OCI-LY7 (cell line): ENCODE measurements around the gene LDLRAD4. TPM values are rescaled to one million over a fixed set of nuclear protein-coding genes. Genes with fewer than 3 reads are reported as not detected.
"Not testable (repeated sequence)": the region's sequence is repeated elsewhere in the genome, so short reads cannot be mapped to it uniquely, and the experiment has no call there.

Experiments used
- BruUV-seq: library from RNA; stranded (reverse); fragments of 400-500 nt; replicated peaks from 2 replicates; lab custom pipeline; 2021; lab: Mats Ljungman, UMichigan
- CTCF ChIA-PET: fragments of 300-600 bp; sonication (Branson Sonifier 250); formaldehyde crosslinking; loops from one replicate; lab custom pipeline; 2022; ENCODE audit warnings: antibody characterized with exemption; ENCODE audit not compliant: unreplicated experiment; lab: Charles Lee
- POLR2A ChIA-PET: fragments of 300-600 bp; sonication (Branson Sonifier 250); formaldehyde crosslinking; loops from one replicate; lab custom pipeline; 2022; ENCODE audit warnings: antibody characterized with exemption; lab: Charles Lee
- DNase-seq: peaks from one replicate; pipeline ENCODE4 v3.0.0-alpha.2; 2015; ENCODE audit warnings: low spot score
- H2AFZ ChIP-seq: fragments of 200-600 bp; sonication (generic), shearing (Covaris generic); 2 replicates; pipeline ENCODE4 v1.6.1; 2014; ENCODE audit warnings: mild to moderate bottlenecking, antibody characterized with exemption, low read length, moderate library complexity
- H3K27ac ChIP-seq: fragments of 200-600 bp; sonication (generic); 2 replicates; pipeline ENCODE4 v1.5.1; 2014; ENCODE audit warnings: mixed run types, low read depth, mild to moderate bottlenecking, moderate library complexity, low read length, inconsistent platforms; ENCODE audit not compliant: poor library complexity, severe bottlenecking
- H3K36me3 ChIP-seq: fragments of 200-600 bp; sonication (generic); 2 replicates; pipeline ENCODE4 v1.6.1; 2014; ENCODE audit warnings: mild to moderate bottlenecking, antibody characterized with exemption, low read length, moderate library complexity, mixed read lengths; ENCODE audit not compliant: insufficient read depth
- H3K4me1 ChIP-seq: fragments of 200-600 bp; sonication (generic); 2 replicates; pipeline ENCODE4 v1.5.1; 2014; ENCODE audit warnings: mild to moderate bottlenecking, low read length; ENCODE audit not compliant: insufficient read depth, poor library complexity, severe bottlenecking
- H3K4me2 ChIP-seq: fragments of 200-600 bp; sonication (generic); 2 replicates; pipeline ENCODE4 v1.6.1; 2014; ENCODE audit warnings: mild to moderate bottlenecking, low read length
- H3K4me3 ChIP-seq: fragments of 200-600 bp; sonication (generic); 2 replicates; pipeline ENCODE4 v1.5.1; 2014; ENCODE audit warnings: mild to moderate bottlenecking, low read depth, low read length; ENCODE audit not compliant: poor library complexity, severe bottlenecking
- H3K79me2 ChIP-seq: fragments of 200-600 bp; sonication (generic); 2 replicates; pipeline ENCODE4 v1.6.1; 2016; ENCODE audit warnings: low read depth, mild to moderate bottlenecking, low read length, moderate library complexity, mixed read lengths; ENCODE audit not compliant: insufficient read depth
- H3K9me2 ChIP-seq: fragments of 200-600 bp; sonication (generic); 2 replicates; pipeline ENCODE4 v1.6.1; 2016; ENCODE audit warnings: mild to moderate bottlenecking, low read length, mixed read lengths; ENCODE audit not compliant: insufficient read depth
- H3K9me3 ChIP-seq: fragments of 200-600 bp; sonication (generic); 2 replicates; pipeline ENCODE4 v1.6.1; 2014; ENCODE audit warnings: mild to moderate bottlenecking, mixed run types, low read length, mixed read lengths
- H4K20me1 ChIP-seq: fragments of 200-600 bp; sonication (generic); 2 replicates; pipeline ENCODE4 v1.6.1; 2014; ENCODE audit warnings: mild to moderate bottlenecking, antibody characterized with exemption, low read length, moderate library complexity, mixed read lengths; ENCODE audit not compliant: insufficient read depth
- EZH2phosphoT487 ChIP-seq: fragments of 200-600 bp; sonication (generic); IDR thresholded peaks from 2 replicates; pipeline ENCODE4 v1.6.1; 2018; ENCODE audit warnings: low read depth, borderline replicate concordance, mild to moderate bottlenecking, mixed run types, antibody characterized with exemption, low read length, moderate library complexity, mixed read lengths
- intact Hi-C: fragments of 100-400 bp; cut with micrococcal nuclease; formaldehyde crosslinking; loops from one replicate; pipeline ENCODE4 v1.10.0; 2022; ENCODE audit not compliant: unreplicated experiment
- total RNA-seq, 2 experiments: library from RNA; depleted of rRNA in 1 of 2; stranded (reverse); fragments of >200 nt in 1 of 2; shearing (Covaris generic) in 1 of 2; gene quantifications; 2 replicates each; pipeline ENCODE4 v1.2.3, GENCODE V29; 2014 to 2022
- TF ChIP-seq, protein P1 (sequence below): fragments of 200-600 bp; sonication (generic); conservative IDR thresholded peaks from 2 replicates; pipeline ENCODE4 v1.5.1; 2014; ENCODE audit warnings: mild to moderate bottlenecking, antibody characterized with exemption, low read length, moderate library complexity, mixed read lengths

The LDLRAD4 gene
- total RNA-seq, 2 experiments from 2014 or later, result 26.2 to 43.8 TPM

DNA sequence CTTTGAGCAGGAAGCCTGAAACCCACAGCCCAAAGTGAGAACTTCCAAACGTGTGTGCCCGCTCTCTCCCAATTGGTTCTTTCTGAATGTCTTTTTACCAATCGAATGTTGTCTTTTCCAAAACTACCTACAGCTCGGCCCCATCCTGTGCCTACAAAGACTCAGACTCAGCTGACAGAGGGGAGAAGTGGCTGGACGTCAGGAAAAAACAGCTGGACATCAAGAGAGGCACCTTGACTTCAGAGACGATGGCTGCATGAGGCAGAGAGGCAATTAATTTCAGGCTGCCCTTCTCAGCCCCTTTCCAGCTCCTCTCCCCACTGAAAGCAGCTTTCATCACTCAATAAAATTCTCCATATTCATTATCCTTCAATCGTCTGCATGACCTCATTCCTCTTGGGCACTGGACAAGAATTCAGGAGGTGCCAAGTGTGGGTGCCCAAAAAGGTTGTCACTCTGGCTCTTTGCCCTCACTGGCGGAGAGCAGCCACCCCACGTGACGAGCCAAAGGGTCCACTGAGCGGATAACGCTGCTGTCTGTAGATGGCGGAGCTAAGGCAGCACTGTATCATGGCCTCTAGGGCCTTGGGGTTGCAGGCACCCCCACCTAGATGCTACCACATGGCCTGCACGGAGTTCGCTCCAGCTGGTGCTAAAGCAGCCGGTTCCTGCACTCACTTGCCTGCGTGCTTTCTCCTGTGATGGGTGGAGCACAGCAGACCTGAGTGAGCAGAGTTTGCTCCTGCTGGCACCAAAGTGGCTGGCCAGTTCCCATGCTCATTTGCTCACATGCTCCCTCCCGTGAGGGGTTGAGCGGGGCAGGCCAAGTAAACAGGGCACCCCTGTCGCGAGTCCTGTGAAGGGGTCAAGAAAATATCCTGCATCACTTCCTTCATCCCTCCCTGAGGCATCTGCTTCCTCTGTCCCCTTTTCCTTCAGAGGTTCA lies 469.9 kb downstream of the LDLRAD4 start:
- peaks cover 55% of the 10 kb centered on the region; the same call in 1 of the 2 replicates for H3K79me2 ChIP-seq
- H4K20me1 ChIP-seq, result peaks cover 7% of the 10 kb centered on the region; the same call in 1 of the 2 replicates
- H3K9me2 ChIP-seq, result no peaks in the 10 kb centered on the region
- no TSS peak for BruUV-seq
- no peak for DNase-seq
- H2AFZ ChIP-seq, result no peak overlapping the region
- H3K27ac ChIP-seq, result no peak overlapping the region
- H3K4me2 ChIP-seq, result no peak overlapping the region
- ChIA-PET POLR2A (no interaction called here), CTCF (no interaction called here)
- no peaks in the 10 kb centered on the region for H3K9me3 ChIP-seq
- intact Hi-C loops, result no loop called here
- no peak overlapping the region for H3K4me3 ChIP-seq
- no peaks in the 10 kb centered on the region for H3K4me1 ChIP-seq
- TF ChIP-seq EZH2phosphoT487, result no peak
- TF ChIP-seq, protein P1, sequence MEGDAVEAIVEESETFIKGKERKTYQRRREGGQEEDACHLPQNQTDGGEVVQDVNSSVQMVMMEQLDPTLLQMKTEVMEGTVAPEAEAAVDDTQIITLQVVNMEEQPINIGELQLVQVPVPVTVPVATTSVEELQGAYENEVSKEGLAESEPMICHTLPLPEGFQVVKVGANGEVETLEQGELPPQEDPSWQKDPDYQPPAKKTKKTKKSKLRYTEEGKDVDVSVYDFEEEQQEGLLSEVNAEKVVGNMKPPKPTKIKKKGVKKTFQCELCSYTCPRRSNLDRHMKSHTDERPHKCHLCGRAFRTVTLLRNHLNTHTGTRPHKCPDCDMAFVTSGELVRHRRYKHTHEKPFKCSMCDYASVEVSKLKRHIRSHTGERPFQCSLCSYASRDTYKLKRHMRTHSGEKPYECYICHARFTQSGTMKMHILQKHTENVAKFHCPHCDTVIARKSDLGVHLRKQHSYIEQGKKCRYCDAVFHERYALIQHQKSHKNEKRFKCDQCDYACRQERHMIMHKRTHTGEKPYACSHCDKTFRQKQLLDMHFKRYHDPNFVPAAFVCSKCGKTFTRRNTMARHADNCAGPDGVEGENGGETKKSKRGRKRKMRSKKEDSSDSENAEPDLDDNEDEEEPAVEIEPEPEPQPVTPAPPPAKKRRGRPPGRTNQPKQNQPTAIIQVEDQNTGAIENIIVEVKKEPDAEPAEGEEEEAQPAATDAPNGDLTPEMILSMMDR, result no peak
- H3K36me3 ChIP-seq, result peaks cover 12% of the 10 kb centered on the region

- CTCF ChIA-PET, DNase-seq, H3K9me3 ChIP-seq, H3K4me2 ChIP-seq, H3K4me3 ChIP-seq, H3K27ac ChIP-seq, BruUV-seq, intact Hi-C loops, H4K20me1 ChIP-seq, H2AFZ ChIP-seq, H3K4me1 ChIP-seq, POLR2A ChIA-PET, H3K9me2 ChIP-seq: not testable (repeated sequence)
- Histone ChIP-seq H3K36me3 (peaks cover 12% of the 10 kb centered on the region), H3K79me2 (peaks cover 44% of the 10 kb centered on the region; the same call in 1 of the 2 replicates)
Measured at GRCh38 chr18:13690060-13690459, 471.5 kb downstream of the LDLRAD4 start.

DNA sequence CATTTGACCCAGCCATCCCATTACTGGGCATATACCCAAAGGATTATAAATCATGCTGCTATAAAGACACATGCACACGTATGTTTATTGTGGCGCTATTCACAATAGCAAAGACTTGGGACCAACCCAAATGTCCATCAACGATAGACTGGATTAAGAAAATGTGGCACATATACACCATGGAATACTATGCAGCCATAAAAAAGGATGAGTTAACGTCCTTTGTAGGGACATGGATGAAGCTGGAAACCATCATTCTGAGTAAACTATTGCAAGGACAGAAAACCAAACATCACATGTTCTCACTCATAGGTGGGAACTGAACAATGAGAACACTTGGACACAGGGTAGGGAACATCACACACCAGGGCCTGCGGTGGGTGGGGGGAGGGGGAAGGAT lies 476.8 kb downstream of the LDLRAD4 start:
- CTCF ChIA-PET, BruUV-seq, H2AFZ ChIP-seq, H3K9me2 ChIP-seq, DNase-seq, H3K4me3 ChIP-seq, POLR2A ChIA-PET, H3K27ac ChIP-seq, intact Hi-C loops, H3K4me2 ChIP-seq, H4K20me1 ChIP-seq, H3K4me1 ChIP-seq: not testable (repeated sequence)
- peaks cover 22% of the 10 kb centered on the region for H3K36me3 ChIP-seq
- H3K9me3 ChIP-seq, result peaks cover 15% of the 10 kb centered on the region
- H3K79me2 ChIP-seq, result peaks cover 43% of the 10 kb centered on the region
